ENCODE results near the gene TMEM42. TPM values are rescaled to one million over a fixed set of nuclear protein-coding genes. Genes with fewer than 3 reads are reported as not detected.

TMEM42 gene
- total and polyA plus RNA-seq, 4 donors: 12.0 to 24.6 (median 13.5) TPM

DNA sequence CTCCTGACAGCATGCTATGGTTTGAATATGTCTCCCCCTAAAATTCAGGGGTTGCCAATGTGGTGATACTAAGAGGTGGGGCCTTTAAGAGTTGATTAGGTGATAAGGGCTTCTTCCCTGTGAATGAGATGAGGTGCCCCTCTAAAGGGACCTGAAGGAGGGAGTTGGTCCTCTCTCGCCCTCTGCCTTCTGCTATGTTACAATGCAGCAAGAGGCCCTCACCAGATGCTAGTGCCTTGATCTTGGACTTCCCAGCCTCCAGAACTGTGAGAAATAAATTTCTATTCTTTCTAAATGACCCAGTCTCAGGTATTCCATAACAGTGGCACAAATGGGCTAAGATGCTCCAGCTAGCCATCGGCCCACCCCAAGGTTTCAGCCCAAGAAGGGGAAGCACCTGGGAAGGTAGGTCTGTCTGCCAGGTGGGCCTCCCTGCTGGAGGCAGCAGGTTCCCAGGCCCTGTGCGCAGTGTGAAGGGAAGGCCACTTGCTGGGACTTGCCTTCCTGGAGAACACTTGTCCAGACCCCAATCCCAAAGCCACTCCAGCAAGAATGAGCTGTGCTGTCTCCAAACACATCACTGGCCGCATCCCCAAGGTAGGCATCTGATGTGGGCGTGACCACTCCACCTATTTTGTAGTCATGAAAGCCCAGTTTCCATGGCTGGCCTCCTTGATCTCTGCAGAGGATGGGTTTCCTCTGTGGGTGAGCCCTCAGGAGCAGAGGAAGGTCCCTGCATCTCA lies 21.7 kb downstream of the TMEM42 start:
- no peak overlapping the region for H3K27ac ChIP-seq (ENCODE audit: low read depth in 1 of 2, low read length in 1 of 2)
- ATAC-seq (ENCODE audit: insufficient read depth, low FRiP score) (no peak), DNase-seq (no peak)
- no peak overlapping the region for H3K9ac ChIP-seq (ENCODE audit: insufficient read depth in 1 of 2, low read length in 2 of 2)
- TF ChIP-seq, protein P1, sequence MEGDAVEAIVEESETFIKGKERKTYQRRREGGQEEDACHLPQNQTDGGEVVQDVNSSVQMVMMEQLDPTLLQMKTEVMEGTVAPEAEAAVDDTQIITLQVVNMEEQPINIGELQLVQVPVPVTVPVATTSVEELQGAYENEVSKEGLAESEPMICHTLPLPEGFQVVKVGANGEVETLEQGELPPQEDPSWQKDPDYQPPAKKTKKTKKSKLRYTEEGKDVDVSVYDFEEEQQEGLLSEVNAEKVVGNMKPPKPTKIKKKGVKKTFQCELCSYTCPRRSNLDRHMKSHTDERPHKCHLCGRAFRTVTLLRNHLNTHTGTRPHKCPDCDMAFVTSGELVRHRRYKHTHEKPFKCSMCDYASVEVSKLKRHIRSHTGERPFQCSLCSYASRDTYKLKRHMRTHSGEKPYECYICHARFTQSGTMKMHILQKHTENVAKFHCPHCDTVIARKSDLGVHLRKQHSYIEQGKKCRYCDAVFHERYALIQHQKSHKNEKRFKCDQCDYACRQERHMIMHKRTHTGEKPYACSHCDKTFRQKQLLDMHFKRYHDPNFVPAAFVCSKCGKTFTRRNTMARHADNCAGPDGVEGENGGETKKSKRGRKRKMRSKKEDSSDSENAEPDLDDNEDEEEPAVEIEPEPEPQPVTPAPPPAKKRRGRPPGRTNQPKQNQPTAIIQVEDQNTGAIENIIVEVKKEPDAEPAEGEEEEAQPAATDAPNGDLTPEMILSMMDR (IDR thresholded peaks at IDR 0.05; ENCODE audit: control extremely low read depth, extremely low read depth): no peak
- H3K36me3 ChIP-seq (ENCODE audit: control insufficient read depth in 4 of 4, insufficient read depth in 4 of 4, low read length in 4 of 4): no peaks in the 10 kb centered on the region
- peaks cover 0 to 6% (median 0%) of the 10 kb centered on the region in 3 donors for H3K27me3 ChIP-seq (ENCODE audit: control insufficient read depth in 3 of 3, insufficient read depth in 3 of 3, low read length in 2 of 3)
- 95 to 96% methylated on average over 5 of the region's 5 CpGs for WGBS, 2 donors
- peaks cover 0 to 3% (median 0%) of the 10 kb centered on the region in 5 donors for H3K4me1 ChIP-seq (ENCODE audit: control insufficient read depth in 5 of 5, insufficient read depth in 5 of 5, low read length in 5 of 5)
- no peak overlapping the region for H3K4me3 ChIP-seq
- H3K9me3 ChIP-seq (ENCODE audit: control insufficient read depth in 4 of 4, insufficient read depth in 3 of 4, low read length in 3 of 4): peaks cover 0 to 4% (median 0%) of the 10 kb centered on the region in 4 donors

DNA sequence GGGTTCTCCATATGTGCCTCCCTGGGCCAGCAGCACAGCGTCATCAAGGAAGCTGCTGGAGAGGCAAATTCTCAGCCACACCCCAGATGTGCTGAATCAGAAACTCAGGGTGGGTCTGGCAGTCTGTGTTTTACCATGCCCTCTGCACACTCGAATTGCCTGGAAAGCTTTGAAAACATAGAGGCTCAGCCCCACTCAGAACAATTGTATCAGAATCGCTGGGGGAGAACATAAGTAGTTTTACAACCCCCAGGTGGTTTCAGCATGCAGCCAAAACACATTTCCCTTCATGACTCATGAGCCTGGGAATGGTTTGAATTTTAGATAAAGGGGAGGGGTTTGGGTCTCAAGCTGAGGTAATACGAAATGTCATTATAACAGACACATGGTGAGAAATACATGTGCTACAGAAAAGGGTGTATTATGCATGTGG lies 22.3 kb downstream of the TMEM42 start:
- Histone ChIP-seq H3K4me1 (ENCODE audit: control insufficient read depth in 5 of 5, insufficient read depth in 5 of 5, low read length in 5 of 5) (peaks cover 0 to 3% (median 0%) of the 10 kb centered on the region in 5 donors), H3K36me3 (ENCODE audit: control insufficient read depth in 4 of 4, insufficient read depth in 4 of 4, low read length in 4 of 4) (no peaks in the 10 kb centered on the region), H3K27me3 (ENCODE audit: control insufficient read depth in 3 of 3, insufficient read depth in 3 of 3, low read length in 2 of 3) (peaks cover 0 to 6% (median 0%) of the 10 kb centered on the region in 3 donors), H3K9ac (ENCODE audit: insufficient read depth in 1 of 2, low read length in 2 of 2) (no peak overlapping the region), H3K27ac (ENCODE audit: low read depth in 1 of 2, low read length in 1 of 2) (no peak overlapping the region), H3K4me3 (no peak overlapping the region), H3K9me3 (ENCODE audit: control insufficient read depth in 4 of 4, insufficient read depth in 3 of 4, low read length in 3 of 4) (peaks cover 0 to 4% (median 0%) of the 10 kb centered on the region in 4 donors)
- TF ChIP-seq, protein P1 (IDR thresholded peaks at IDR 0.05; ENCODE audit: control extremely low read depth, extremely low read depth): no peak
- WGBS, 2 donors: 67 to 76% methylated on average over 4 of the region's 4 CpGs
- DNase-seq (no peak), ATAC-seq (ENCODE audit: insufficient read depth, low FRiP score) (no peak)

DNA sequence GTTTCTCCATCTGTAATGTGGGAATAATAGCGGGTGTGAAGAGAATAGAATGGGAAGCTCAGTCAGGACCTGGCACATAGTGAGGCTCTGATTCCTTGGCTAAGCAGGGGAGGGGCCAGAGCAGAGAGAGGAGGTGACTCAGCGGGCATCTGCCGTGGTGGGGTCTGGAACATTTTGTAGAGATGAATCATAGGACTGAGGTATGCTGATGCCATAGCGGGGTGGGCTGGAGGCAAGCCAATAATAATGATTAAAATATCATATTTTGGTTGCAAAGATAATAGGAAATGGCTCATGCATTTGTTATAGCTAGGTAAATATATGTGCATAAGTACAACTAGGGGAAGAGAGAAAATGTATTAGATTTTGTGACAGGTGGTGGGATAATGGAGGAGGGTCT lies 23.9 kb downstream of the TMEM42 start:
- Histone ChIP-seq H3K9me3 (ENCODE audit: control insufficient read depth in 4 of 4, insufficient read depth in 3 of 4, low read length in 3 of 4) (peaks cover 0 to 4% (median 0%) of the 10 kb centered on the region in 4 donors), H3K27ac (ENCODE audit: low read depth in 1 of 2, low read length in 1 of 2) (no peak overlapping the region), H3K36me3 (ENCODE audit: control insufficient read depth in 4 of 4, insufficient read depth in 4 of 4, low read length in 4 of 4) (no peaks in the 10 kb centered on the region), H3K4me3 (no peak overlapping the region), H3K4me1 (ENCODE audit: control insufficient read depth in 5 of 5, insufficient read depth in 5 of 5, low read length in 5 of 5) (peaks cover 0 to 3% (median 0%) of the 10 kb centered on the region in 5 donors), H3K9ac (ENCODE audit: insufficient read depth in 1 of 2, low read length in 2 of 2) (no peak overlapping the region), H3K27me3 (ENCODE audit: control insufficient read depth in 3 of 3, insufficient read depth in 3 of 3, low read length in 2 of 3) (peaks cover 0 to 6% (median 0%) of the 10 kb centered on the region in 3 donors)
- DNase-seq (no peak), ATAC-seq (ENCODE audit: insufficient read depth, low FRiP score) (no peak)
- 67 to 77% methylated on average over 4 of the region's 4 CpGs for WGBS, 2 donors
- TF ChIP-seq, protein P1 (IDR thresholded peaks at IDR 0.05; ENCODE audit: control extremely low read depth, extremely low read depth): no peak
